GM12891 (cell line): ENCODE results near the gene ADRA2B.
"Not testable (repeated sequence)": the region's sequence is repeated elsewhere in the genome, so short reads cannot be mapped to it uniquely, and the experiment has no call there.

Experiments
- POLR2A ChIP-seq: IDR thresholded peaks from 2 replicates; pipeline ENCODE4 v1.6.1; 2011; ENCODE audit warnings: low read depth, low read length, control low read depth
- POLR2AphosphoS5 ChIP-seq: IDR thresholded peaks from 2 replicates; pipeline ENCODE4 v1.6.1; 2011; ENCODE audit warnings: low read depth, low read length, control low read depth
- POU2F2 ChIP-seq: IDR thresholded peaks from 2 replicates; pipeline ENCODE4 v1.6.1; 2011; ENCODE audit warnings: low read depth, mild to moderate bottlenecking, control low read depth, low read length, moderate library complexity
- SPI1 ChIP-seq: IDR thresholded peaks from 2 replicates; pipeline ENCODE4 v1.6.1; 2011; ENCODE audit warnings: low read depth, low read length, control low read depth
- TAF1 ChIP-seq: IDR thresholded peaks from 2 replicates; pipeline ENCODE4 v1.6.1; 2011; ENCODE audit warnings: low read depth, low read length, control low read depth

GRCh38 chr2:96067902-96068581 lies 48.3 kb downstream of the ADRA2B start:
- TF ChIP-seq POLR2AphosphoS5, TAF1, POU2F2, SPI1, POLR2A: not testable (repeated sequence)
